ENCODE results near the gene GALNT16.

DNA sequence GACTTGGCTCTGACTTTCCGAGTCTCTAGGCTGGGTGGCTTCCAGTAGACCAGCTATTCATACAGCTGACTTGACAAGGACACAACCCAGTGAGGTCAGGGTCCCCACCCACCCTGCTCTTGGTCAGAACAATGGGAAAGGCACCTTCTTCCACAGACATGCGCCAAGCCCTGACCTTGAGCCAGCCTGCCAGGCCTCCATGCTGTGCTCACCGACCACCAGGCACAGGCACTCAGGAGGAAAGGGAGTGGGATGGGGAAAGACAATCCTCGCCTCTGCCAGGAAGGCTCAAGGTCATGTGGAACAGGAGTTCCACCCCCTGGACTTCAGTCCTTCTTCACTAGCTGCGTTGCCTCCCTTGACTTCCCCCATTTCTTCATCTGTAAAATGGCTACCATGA lies 31.4 kb downstream of the GALNT16 start:
- TF ChIP-seq CTCF (IDR thresholded peaks at IDR 0.05; ENCODE audit: insufficient read depth, low read depth, low read length) (no peak), EZH2 (IDR thresholded peaks at IDR 0.05; ENCODE audit: insufficient read depth, low read length) (no peak)

Data from astrocyte (in vitro differentiated cells and primary cell).